Islet of Langerhans (tissue), 1 donor: ENCODE data around the gene ASB4.
"Not testable (repeated sequence)": the region's sequence is repeated elsewhere in the genome, so short reads cannot be mapped to it uniquely, and the experiment has no call there.

ENCODE experiments used
- FAIRE-seq: peaks from one replicate; lab custom pipeline; 2011; peaks lifted over from hg19 to GRCh38; lab: Jason Lieb, UNC

Gene ASB4

GRCh38 chr7:95485391-95486123 is at the start of gene ASB4:
TSS of gene ASB4 (plus strand) at chr7:95485943. CDS start at chr7:95485972, 29 bp downstream.
- peak; percentile 47 for FAIRE-seq

- FAIRE-seq = no peak
Observed at GRCh38 chr7:95436407-95436806, 49.3 kb upstream of the ASB4 start.

GRCh38 chr7:95440394-95441038 is 45.2 kb upstream of the ASB4 start:
- no peak for FAIRE-seq

- FAIRE-seq = no peak
Observed at GRCh38 chr7:95441042-95441823, 44.5 kb upstream of the ASB4 start.

- no peak for FAIRE-seq
Observed at GRCh38 chr7:95444796-95445195, 40.9 kb upstream of the ASB4 start.

GRCh38 chr7:95446618-95447017 is 39.1 kb upstream of the ASB4 start:
- FAIRE-seq = no peak

- FAIRE-seq = no peak
Observed at GRCh38 chr7:95454438-95455045, 31.2 kb upstream of the ASB4 start.

- FAIRE-seq = no peak
Observed at GRCh38 chr7:95457947-95458346, 27.8 kb upstream of the ASB4 start.

- FAIRE-seq = not testable (repeated sequence)
Observed at GRCh38 chr7:95460653-95461052, 25.1 kb upstream of the ASB4 start.

- FAIRE-seq = no peak
Observed at GRCh38 chr7:95467912-95468607, 17.7 kb upstream of the ASB4 start.

GRCh38 chr7:95469187-95469586 is 16.6 kb upstream of the ASB4 start:
- peak; percentile 58 for FAIRE-seq

- no peak for FAIRE-seq
Observed at GRCh38 chr7:95469848-95470247, 15.9 kb upstream of the ASB4 start.

- FAIRE-seq = no peak
Observed at GRCh38 chr7:95470452-95470851, 15.3 kb upstream of the ASB4 start.

- FAIRE-seq = no peak
Observed at GRCh38 chr7:95471071-95471470, 14.7 kb upstream of the ASB4 start.

- no peak for FAIRE-seq
Observed at GRCh38 chr7:95472581-95473161, 13.1 kb upstream of the ASB4 start.

- no peak for FAIRE-seq
Observed at GRCh38 chr7:95473276-95473985, 12.3 kb upstream of the ASB4 start.

- FAIRE-seq = no peak
Observed at GRCh38 chr7:95476072-95476847, 9.5 kb upstream of the ASB4 start.

- peak; percentile 100 for FAIRE-seq
Observed at GRCh38 chr7:95476904-95477594, 8.7 kb upstream of the ASB4 start.

- peak; percentile 76 for FAIRE-seq
Observed at GRCh38 chr7:95478272-95479037, 7.3 kb upstream of the ASB4 start.
